Left cardiac atrium (tissue), 4 donors: ENCODE data around the gene TNFRSF18. TPM values are rescaled to one million over a fixed set of nuclear protein-coding genes. Genes with fewer than 3 reads are reported as not detected.
A peak's percentile ranks its signal among the peaks of the same experiment; 100 is the strongest.
"Not testable (repeated sequence)": the region's sequence is repeated elsewhere in the genome, so short reads cannot be mapped to it uniquely, and the experiment has no call there.

Experiments used
- ATAC-seq, 2 donors: fragments of 200-7000 bp; cut with Tn5 transposase; one replicate each; pipeline ENCODE4 v1.9.1; 2020; ENCODE audit warnings: mild to moderate bottlenecking in 2 of 2, moderate library complexity in 2 of 2
- DNase-seq: peaks from one replicate; pipeline ENCODE4 v3.0.0-alpha.2; 2020
- intact Hi-C, 2 donors: fragments of 100-400 bp; cut with DNase I; formaldehyde crosslinking; loops; one replicate each; pipeline versions ENCODE4 v1.14.1 to v1.15.1; 2022 to 2023
- total RNA-seq, 2 donors: library from RNA; stranded (reverse); fragmentation: NEBNext Ultra II Directional; extraction: Animal tissue kit (Norgen Biotek cat#: 25700); gene quantifications; one replicate each; pipeline ENCODE4 v1.2.1, GENCODE V29; 2021
- donor health status: DM: no; HTN: yes; CAD: no.
- donor health status: DM: no; HTN: yes; CAD: no; lungs with severe emphysema.
- donor health status: DM: yes; HTN: yes; CAD: no.
- donor health status: Dilated cardiomyopathy.

Gene TNFRSF18
- total RNA-seq, 2 donors from 2014 or later, result 0.44 TPM; not detected in 1

DNA sequence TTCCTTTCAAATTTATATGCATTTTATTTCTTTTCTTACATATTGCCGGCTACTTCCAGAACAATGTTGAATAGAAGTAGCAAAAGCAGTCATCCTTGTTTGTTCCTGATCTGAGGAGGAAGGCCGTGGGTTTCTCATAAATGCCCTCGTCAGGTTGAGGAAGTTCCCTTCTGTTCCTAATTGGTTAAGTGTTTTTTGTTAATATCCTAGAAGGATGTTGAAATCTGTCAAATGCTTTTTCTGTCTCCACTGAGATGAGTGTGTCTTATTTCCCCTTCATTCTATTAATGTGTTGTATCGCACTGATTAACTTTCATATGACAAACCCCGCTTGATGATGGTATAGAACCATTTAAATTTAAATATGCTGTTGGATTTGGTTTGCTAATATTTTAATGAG is 17.3 kb downstream of the TNFRSF18 start:
- DNase-seq (no peak), ATAC-seq (no peak)
- intact Hi-C loops, result no loop called here

DNA sequence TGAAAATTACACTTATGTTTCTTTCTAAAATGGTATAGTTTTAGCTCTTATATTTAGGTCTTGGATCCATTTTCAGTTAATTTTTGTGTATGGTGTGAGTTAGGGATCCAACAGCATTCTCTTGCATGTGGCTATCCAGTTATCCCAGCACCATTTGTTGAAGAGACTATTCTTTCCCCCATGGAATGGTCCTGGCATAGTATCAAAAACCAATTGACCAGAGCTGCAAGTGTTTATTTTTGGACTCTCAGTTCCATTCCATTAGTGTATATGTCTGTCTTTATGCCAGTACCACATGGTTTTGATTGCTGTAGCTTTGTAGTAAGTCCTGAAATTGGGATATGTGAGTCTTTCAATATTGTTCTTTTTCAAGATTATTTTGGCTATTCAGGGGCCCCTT is 18.5 kb downstream of the TNFRSF18 start:
- intact Hi-C loops, result no loop called here
- DNase-seq, result no peak
- ATAC-seq, result no peak

DNA sequence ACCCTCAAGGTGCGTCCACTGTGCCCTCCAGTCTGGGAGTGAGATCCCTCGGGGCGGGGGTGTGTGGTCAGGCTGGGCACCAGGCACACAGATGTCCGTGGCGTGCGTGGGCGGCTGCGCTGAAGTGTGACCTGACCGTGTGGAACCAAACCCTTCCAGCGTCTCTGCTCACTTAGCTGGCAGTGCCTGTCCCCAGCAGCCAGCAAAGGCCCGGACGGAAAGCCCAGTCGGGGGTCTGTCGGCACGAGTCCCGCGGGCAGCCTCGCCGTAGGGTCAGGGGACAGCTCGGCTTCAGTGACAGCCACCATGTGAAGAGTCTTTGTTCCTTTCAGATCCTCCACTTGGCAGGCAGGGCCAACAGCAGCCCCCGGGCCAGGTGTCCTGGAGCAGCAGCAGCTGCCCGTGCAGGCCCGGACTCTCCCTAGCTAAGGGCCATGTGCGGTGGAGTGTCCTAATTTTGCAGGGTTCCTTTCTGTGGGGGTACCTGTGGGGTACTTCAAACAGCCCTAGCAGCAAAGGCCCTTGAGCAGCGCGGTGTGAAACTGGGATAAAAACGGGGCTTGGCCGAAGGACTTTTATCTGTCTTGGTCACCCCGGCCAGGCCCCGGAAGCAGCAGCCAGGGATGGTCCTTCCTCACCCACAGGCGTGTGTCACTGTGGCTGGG is 21.2 kb downstream of the TNFRSF18 start:
- intact Hi-C loops, result no loop called here
- DNase-seq (peak; percentile 21), ATAC-seq (no peak)

DNA sequence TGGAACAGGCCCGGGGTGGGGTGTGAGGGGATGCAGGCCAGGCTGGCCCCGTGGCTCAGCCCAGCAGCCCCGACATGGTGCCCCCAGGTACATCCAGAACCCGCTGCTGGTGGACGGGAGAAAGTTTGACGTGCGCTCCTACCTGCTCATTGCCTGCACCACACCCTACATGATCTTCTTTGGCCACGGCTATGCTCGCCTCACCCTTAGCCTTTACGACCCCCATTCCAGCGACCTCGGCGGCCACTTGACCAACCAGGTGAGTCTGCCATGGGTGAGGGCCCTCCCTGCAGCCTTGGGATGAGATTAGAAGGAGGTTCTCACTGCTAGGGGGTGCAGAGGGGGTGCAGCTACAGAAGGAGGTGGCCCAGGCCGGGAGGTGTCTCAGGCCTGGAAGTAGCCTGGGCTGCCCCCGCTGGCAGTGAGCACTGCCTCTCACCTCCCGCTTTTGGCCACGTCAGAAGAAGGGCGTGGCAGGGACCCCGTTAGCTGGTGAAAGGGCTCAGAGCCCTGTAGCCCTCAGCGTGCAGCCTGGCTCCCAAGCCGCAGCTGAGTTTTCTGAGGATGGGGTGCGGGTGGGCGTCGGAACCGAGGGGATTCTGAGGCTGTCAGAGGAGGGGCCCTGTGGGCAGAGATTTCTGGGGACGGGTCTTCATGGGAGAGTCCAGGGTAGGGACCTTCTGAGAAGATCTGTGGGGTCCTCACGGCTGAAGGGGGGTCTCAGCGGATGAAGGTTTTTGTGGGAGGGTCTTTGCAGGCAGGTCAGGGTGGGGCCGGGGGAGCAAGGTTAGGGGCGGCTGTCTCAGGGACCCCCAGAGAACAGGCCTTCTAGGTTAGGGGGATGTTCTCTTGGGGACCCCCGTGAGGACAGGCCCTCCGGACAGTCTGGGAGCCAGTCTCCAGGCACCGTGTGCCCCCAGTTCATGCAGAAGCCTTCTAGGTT is 22.3 kb downstream of the TNFRSF18 start:
- no peak for ATAC-seq
- intact Hi-C loops, result no loop called here
- DNase-seq, result no peak

DNA sequence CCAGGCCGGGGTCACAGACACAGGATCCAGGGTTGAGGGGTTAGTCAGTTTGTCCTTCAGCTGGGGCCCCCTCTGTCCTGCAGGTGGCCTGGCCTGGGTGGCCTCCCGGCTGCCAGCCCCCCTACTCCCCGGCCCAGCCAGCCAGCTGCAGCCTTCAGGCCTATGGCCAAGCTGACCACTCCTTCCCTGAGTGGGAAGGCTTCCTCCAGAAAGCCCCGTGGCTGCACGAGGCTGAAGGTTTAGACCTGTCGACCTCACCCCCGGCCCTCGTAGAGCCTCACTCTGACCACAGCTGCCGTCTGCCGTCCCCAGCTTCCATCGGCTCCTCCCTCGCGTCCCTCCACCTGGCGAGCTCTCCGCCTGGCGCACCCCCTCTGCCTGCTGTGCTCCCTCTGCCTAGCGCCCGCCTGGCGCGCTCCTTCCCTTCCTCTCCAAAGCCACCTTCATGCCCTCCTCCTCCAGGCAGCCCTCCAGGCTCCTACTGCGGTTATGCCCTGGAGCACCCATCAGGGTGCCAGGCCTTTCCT is 23.1 kb downstream of the TNFRSF18 start:
- ATAC-seq (peak in 1 of 2 donors; percentile 7), DNase-seq (peak; percentile 16)
- intact Hi-C loops, result no loop called here

DNA sequence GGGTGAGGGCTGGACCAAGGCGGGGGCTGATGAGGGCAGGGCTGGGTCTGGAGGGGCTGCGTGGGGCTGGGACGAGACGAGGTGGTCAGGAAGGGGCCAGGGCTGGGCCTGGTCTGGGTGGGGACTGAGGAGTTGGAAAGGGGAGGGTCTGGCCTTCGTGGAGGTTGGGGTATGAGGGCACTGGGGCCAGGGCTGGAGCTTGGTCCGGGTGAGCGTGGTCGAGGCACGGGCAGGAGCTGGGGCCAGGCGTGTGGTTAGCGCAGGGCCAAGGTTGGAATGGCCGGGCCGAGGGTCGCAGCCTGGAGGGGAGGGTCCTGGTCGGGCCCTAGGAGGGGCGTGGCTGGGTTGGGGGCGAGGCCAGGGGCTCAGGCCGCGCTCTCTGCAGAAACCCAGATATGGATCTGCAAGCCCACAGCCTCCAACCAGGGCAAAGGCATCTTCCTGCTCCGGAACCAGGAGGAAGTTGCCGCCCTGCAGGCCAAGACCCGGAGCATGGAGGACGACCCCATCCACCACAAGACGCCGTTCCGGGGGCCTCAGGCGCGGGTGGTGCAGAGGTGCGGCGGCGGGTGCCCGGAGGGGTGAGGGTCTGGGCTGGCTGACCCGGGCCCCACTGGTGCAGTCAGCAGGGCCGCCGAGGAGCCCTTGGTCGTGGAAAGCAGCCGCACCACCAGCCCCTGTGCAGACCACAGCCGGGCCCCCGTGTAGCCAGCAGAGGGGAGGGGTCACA is 23.7 kb downstream of the TNFRSF18 start:
- intact Hi-C loops, result no loop called here
- ATAC-seq (peak in 1 of 2 donors; percentile 24), DNase-seq (peak; percentile 27)

DNA sequence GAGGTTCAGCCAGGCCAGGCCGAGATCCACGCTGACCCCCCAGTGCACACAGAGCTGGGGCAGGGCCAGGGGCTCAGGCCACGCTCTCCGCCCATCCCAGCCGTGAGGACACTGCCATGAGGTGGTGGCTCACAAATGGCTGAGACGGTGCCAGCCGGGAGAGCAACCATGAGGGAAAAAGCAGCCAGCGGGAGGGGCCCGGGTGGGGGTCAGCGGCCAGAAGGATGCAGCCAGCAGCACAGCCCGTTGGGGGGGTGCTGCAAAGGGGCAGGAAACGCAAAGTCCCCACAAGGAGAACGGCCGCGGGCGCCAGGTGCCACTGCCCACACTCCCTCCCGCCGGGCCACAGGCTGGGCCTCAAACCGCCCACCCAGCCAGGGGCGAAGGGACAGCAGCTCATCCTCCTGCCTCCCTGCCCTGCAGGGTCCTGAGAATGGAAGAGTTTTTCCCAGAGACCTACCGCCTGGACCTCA is 24.4 kb downstream of the TNFRSF18 start:
- DNase-seq (peak; percentile 15), ATAC-seq (no peak)
- intact Hi-C loops, result no loop called here

DNA sequence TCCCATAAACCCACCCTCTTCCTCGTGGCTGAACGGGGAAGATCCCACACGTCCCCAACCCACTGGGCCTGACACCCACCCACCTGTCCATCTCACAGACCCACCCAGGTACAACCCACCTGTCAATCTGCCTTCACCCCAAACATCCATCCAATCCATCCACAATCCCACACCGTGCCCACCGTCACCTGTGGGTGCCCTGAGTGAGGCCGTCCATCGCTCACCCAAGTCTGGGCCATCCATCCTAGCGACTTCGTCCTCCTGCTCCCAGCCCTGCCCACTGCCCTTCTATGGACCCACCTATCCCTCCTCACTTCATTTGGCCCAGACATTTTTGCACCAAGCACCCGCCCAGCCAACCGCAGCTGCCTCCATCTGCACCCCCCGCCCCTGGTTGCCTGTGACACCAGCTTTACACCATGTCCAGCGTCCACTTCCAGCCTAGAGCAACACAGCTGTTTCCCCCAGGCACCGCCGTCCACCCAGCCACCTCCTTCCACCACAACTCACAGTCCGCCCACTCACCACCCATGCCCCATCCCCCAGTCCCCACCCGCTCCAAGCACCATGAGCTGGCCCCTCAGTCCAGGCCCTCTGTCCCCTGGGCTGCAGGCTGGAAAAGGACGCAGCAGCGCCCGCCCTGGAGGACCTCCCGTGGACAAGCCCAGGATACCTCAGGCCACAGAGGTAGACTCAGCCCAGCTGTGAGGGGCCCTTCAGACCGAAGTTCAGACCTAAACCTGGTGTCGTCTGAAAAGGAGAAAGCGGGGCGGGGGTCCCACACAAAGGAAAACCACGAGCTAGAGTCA is 25.1 kb downstream of the TNFRSF18 start:
- no peak for DNase-seq
- intact Hi-C loops, result no loop called here
- ATAC-seq, result no peak

DNA sequence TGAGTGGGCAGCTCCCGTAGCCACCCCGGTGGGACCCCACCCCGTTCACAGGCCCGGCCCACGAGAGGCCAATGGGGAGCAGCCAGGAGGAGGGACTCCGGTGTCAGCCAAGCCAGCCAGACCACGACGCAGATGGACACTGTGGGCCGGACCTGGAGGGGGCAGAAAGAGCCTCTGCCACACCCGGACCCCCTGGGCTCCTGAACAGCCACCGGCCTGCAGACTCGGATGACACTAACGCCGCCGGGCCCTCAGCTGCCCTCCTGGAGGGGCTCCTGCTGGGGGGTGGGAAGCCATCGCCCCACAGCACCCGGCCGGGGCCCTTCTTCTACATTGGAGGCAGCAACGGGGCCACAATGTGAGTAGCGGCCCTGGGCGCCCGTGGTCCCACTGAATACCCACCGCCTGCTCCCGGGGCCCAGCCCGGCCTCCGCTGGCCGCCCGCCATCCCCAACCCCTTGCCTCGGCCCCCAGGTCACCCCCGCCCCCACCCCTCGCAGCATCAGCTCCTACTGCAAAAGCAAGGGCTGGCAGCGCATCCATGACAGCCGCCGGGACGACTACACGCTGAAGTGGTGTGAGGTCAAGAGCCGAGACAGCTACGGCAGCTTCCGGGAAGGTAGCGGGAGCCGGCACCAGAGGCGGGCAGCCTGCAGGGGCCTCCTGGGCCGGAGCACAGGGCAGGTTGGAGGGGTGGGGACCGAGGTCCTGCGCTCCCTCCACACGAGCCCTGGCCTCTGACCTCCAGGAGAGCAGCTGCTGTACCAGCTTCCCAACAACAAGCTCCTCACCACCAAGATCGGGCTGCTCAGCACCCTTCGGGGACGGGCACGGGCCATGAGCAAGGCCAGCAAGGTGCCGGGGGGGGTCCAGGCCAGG is 26.2 kb downstream of the TNFRSF18 start:
- ATAC-seq, result no peak
- intact Hi-C loops, result no loop called here
- peak; percentile 20 for DNase-seq

DNA sequence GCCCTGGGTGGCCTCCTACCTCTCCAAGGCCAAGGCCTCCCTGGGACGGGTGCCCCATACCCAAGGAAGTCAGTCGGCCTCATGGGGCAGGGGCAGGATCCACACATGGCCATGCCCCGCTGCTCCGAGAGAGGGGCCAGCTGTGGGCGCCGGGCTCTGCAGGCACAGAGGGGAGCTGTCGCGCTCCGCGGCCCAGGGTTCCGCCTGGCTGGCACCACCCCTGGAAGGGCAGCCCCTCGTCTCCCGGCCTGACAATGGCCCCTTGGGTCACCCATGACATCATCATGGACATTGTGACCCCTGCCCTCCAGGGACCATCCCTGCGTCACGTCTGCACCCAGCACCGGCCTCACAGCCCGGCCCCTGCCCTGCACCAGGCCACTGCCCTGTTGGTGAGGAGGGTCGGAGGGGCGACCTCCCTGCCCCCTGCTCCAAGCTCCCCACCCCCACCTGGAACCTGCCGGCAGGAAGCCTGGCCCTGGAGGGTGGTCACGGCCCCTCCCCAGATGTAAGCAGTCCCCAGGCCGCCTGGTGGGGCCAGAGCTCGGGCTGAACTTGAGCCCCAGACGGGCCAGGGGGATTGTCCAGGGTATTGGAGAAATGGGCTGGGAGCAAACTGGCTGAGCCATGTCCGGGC is 26.9 kb downstream of the TNFRSF18 start:
- intact Hi-C loops, result no loop called here
- no peak for DNase-seq
- ATAC-seq, result no peak

DNA sequence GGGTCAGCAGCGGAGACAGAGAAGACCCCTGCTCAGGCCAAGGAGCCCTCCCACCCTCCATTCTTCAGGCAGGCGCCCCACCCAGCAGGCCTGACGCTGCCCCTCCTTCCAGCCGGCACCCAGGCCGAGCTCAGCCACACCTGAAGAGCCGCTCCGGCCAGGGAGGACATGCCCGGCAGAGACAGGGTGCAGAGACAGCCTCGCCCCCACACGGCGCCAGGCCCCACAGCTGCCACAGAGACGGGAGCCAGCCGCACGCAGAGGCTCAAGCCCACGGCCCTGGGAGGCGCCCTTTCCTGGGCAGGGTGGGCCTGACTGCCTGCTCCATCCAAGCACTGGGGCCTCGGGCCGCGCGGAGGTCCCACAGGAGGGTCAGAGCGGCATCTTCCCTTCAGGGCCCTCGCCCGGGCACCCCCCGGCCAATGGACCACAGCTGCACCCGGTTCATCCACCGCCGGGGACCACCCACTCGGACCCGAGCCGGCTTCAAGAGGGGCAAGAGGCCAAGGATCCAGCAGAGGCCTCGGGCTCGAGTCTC is 27.5 kb downstream of the TNFRSF18 start:
- DNase-seq (peak; percentile 17), ATAC-seq (no peak)

DNA sequence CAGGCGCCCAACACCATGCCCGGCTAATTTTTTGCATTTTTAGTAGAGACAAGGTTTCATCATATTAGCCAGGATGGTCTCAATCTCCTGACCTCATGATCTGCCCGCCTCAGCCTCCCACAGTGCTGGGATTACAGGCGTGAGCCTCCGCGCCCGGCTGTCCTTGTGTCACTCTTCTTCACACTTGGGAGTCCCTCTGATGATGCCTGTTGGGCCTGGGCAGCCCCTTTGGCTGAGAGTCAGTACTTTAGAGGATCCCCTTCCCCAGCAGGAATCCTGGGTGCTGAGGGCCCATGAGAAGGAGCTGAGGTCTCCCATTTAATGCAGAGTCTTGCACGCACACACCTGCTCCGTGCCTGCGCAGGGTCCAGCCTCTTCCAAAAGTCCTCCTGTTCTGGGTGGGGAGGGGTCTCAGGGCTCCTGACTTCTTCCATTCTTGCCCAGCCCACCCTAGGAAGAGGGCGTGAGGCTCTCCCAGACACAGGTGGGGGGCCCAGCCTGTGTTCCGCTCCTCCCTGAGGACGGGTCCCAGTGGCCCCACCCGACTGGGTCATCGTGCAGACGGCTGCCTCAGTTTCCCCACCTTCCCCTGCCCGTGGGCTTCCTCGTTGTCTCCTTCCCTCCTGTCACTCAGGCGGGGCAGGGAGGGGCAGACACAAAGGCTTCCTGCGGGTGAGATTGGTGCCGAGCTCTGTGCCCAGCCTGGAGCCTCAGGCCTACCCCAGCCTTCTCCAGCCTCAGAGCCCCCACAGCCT is 28.8 kb downstream of the TNFRSF18 start:
- intact Hi-C loops, result no loop called here
- DNase-seq (peak; percentile 15), ATAC-seq (no peak)

More for the DNA sequence above, 27.5 kb downstream of the TNFRSF18 start:
- intact Hi-C loops, result no loop called here

DNA sequence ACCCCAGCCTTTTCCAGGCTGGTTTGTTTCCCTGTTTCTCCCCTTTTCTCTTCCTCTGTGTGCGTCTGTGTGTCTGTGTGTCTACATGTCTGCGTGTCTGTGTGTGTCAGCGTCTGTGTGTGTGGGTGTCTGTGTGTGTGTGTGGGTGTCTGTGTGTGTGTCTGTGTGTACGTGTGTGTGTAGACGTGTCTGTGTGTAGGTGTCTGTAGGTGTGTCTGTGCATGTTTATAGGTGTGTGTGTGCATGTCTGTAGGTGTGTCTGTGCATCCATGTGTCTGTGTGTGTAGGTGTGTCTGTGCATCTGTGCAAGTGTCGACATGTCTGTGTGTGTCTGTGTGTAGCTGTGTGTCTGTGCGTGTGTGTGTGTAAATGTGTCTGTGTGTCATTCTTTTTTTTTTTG is 29.5 kb downstream of the TNFRSF18 start:
- ATAC-seq (no peak), DNase-seq (no peak)
- intact Hi-C loops, result no loop called here

DNA sequence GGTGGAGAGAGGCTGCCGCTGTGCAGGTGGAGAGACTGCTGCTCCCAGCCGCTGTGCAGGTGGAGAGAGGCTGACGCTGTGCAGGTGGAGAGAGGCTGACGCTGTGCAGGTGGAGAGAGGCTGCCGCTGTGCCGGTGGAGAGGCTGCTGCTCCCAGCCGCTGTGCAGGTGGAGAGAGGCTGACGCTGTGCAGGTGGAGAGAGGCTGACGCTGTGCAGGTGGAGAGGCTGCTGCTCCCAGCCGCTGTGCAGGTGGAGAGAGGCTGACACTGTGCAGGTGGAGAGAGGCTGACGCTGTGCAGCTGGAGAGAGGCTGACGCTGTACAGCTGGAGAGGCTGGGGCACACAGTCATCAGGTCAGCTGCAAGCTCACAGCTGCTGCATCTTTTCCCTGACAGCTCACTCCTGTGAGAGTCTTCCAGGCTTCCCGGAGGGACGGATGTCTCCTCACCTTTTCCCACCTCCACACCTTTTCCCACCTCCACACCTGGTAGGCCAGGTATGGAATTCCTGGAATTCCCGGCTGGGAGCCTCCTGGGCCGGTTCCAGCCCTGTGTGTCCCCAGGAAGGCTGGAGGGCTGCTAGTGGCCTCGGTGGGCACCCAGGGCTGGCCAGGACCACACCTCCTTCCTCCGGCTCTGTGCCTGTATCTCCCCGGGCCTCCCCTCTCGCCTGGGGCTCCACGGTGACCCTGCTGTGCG is 30.2 kb downstream of the TNFRSF18 start:
- intact Hi-C loops, DNase-seq, ATAC-seq: not testable (repeated sequence)

DNA sequence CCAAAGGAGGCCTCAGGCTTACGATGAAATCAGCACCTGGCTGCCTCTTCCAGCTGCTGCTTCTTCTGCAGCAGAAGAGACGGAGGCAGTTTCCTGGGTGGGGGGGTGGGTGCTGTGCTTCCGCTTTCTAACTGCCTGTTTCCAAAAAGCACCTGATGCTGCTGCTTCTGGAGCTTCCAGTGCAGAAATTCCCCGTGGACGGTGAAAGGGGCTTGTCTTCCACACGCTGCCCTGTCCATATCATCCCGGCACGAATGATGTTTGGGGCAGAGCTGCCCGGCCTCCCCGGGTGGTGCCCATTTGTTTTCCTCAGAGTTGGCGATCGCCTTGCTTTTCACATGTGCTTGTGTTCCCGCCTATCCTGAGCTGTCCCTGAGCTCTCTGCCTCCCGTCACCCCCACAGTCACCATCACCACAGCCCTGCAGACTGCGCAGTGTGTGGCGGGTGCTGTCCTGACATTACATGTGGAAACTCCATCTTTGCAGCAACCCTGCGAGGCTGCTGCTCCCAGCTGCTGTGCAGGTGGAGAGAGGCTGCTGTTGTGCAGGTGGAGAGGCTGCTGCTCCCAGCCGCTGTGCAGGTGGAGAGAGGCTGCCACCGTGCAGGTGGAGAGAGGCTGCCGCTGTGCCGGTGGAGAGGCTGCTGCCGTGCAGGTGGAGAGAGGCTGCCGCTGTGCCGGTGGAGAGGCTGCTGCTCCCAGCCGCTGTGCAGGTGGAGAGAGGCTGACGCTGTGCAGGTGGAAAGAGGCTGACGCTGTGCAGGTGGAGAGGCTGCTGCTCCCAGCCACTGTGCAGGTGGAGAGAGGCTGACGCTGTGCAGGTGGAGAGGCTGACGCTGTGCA is 30.9 kb downstream of the TNFRSF18 start:
- DNase-seq (no peak), ATAC-seq (no peak)
- intact Hi-C loops, result no loop called here
